GM06990 (cell line): ENCODE results near the gene PTGES2.
"Not testable (repeated sequence)": the region's sequence is repeated elsewhere in the genome, so short reads cannot be mapped to it uniquely, and the experiment has no call there.

Experiments
- DNase-seq: peaks from one replicate; pipeline ENCODE4 v3.0.0-alpha.2; 2011; ENCODE audit not compliant: insufficient read length; ENCODE audit errors: extremely low read depth
- H3K27me3 ChIP-seq: replicated peaks from 2 replicates; pipeline ENCODE4 v1.6.0; 2011; ENCODE audit warnings: low read length; ENCODE audit not compliant: control insufficient read depth, insufficient read depth
- H3K36me3 ChIP-seq: 2 replicates; pipeline ENCODE4 v1.5.1; 2011; ENCODE audit warnings: low read length; ENCODE audit not compliant: control insufficient read depth, insufficient read depth
- H3K4me3 ChIP-seq: replicated peaks from 2 replicates; pipeline ENCODE4 v1.5.1; 2011; ENCODE audit warnings: low read depth, mild to moderate bottlenecking, control low read depth, low read length
- TF ChIP-seq, protein P1 (sequence below): IDR thresholded peaks from 2 replicates; pipeline ENCODE4 v1.5.1; 2011; ENCODE audit warnings: low read length, control low read depth, mild to moderate bottlenecking, inconsistent platforms; ENCODE audit not compliant: insufficient read depth, poor library complexity, severe bottlenecking

Gene PTGES2

DNA sequence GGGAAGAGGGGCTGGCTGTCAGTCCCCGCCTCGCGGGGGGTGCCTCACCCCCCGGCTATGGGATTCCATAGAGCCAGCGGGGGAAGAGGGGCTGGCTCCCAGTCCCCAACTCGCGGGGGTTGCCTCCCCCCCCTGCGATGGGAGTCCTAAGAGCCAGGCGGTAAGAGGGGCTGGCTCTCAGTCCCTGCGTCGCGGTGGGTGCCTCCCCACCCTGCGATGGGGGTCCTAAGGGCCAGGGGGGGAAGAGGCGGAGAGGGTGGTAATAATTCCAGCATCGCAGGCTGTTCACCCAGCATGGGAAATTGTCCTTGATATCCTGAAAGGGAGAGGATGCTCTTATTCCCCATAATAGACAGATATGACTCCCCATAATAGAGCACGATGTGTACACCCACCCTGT, 12.1 kb upstream of the PTGES2 start:
- TF ChIP-seq, protein P1, sequence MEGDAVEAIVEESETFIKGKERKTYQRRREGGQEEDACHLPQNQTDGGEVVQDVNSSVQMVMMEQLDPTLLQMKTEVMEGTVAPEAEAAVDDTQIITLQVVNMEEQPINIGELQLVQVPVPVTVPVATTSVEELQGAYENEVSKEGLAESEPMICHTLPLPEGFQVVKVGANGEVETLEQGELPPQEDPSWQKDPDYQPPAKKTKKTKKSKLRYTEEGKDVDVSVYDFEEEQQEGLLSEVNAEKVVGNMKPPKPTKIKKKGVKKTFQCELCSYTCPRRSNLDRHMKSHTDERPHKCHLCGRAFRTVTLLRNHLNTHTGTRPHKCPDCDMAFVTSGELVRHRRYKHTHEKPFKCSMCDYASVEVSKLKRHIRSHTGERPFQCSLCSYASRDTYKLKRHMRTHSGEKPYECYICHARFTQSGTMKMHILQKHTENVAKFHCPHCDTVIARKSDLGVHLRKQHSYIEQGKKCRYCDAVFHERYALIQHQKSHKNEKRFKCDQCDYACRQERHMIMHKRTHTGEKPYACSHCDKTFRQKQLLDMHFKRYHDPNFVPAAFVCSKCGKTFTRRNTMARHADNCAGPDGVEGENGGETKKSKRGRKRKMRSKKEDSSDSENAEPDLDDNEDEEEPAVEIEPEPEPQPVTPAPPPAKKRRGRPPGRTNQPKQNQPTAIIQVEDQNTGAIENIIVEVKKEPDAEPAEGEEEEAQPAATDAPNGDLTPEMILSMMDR, result no peak
- Histone ChIP-seq H3K4me3 (no peak overlapping the region), H3K27me3 (no peaks in the 10 kb centered on the region), H3K36me3 (no peaks in the 10 kb centered on the region)
- no peak for DNase-seq

DNA sequence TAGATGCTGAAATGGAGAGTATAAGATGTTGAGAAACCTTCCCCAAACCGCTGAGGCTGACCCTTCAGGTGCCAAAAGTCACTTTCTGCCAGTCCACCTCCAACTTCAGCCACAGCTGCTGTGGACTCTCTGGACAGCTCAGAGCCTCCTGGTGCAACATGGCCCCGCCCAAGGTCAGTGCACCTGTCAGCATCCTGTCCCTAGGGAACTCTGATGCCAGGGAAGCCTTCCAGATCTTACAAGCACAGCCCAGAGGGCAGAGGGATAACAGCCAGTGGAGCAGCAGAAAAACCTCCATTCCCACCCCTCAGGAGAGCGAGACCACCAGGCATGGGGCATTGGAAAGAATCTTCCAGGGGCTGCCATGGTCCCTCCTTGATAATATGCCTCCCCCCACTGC, 10.5 kb upstream of the PTGES2 start:
- no peaks in the 10 kb centered on the region for H3K27me3 ChIP-seq
- TF ChIP-seq, protein P1, result no peak
- H3K36me3 ChIP-seq, result no peaks in the 10 kb centered on the region
- H3K4me3 ChIP-seq, result no peak overlapping the region
- no peak for DNase-seq

DNA sequence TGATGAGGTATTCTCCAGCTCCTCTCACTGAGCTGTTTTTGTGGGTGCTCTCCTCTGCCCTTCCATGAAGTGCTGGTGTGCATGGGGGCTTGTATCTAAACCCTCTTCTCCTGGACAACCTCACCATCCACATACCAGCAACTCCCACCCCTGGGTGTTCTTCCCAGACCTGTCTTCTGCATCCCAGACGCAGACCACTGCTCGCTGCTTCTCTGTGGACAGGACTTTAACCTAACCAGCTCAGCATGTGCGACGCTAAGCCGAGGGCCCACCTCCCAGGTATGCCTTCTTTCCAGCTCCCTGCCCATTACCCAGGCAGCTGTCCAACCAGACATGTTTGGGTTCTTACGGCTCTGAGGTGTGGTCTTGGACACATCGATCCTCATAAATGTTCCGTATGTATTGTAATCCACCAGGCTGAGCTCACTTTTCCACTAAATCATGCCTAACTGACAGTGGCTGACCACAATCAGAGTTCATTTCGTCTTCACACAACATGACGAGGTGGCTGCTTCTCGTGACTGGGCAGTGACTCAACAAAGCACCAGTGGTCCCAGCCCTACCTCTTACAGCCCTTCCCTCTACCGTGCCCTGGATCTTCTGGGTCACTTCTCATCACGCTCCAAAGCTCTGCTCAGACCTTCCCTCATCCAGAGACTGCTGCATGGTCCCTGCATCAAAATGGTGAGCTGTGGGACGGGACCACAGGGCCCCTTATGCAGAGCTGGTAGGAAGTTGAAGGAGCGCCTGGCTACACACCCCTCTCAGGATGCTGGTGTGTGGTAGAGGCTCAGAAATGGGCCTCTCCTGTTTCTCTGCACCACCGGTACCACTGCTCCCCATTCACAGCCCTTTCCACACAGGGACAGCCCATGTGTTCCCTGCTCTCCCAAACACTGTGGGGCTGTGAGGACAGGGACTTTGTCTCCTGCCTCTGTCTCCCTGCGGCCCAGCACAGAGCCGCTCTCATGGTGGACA, 9.6 kb upstream of the PTGES2 start:
- TF ChIP-seq, protein P1, result no peak
- Histone ChIP-seq H3K36me3 (no peaks in the 10 kb centered on the region), H3K4me3 (no peak overlapping the region), H3K27me3 (no peaks in the 10 kb centered on the region)
- DNase-seq, result no peak

DNA sequence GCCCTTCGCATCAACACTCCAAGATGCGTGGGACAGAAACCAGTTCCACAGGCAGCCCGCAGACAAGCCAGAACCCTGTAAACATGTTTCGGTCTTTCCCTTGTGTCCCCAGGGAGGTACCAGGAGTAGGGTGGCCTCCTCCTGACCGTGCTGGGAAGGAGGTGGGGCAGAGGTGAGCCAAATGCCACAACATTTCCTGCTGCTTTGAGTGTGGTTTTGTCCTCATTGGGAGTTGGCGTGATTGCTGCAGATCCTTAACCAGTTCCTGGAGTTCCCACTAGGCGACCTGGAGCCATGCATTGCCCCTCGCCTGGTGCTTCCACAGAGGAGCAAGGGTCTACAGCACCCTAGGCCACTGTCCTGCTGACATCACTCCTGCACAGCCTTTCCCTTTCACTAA, 8.0 kb upstream of the PTGES2 start:
- DNase-seq, H3K4me3 ChIP-seq, H3K36me3 ChIP-seq, H3K27me3 ChIP-seq: not testable (repeated sequence)

DNA sequence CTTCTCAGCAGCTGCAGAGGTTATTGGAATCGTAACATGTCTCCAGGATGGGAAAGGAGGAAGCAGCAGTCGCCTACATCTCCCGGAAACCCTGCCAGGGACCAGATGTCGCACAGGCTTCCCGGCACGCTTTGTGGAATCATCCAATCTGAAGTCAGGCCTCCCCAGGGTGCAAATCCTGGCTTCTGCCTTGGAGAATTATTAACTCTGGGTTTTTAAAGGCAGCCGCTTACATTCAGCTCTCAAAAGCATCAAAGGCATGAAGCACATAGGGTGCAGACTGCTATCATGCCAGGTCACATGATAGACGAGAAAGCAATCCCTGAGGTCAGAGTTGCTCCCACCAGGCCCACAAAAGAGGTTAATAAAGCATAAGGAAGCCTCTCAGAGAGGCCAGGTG, 4.6 kb upstream of the PTGES2 start:
- H3K4me3 ChIP-seq, H3K27me3 ChIP-seq, DNase-seq, H3K36me3 ChIP-seq: not testable (repeated sequence)

DNA sequence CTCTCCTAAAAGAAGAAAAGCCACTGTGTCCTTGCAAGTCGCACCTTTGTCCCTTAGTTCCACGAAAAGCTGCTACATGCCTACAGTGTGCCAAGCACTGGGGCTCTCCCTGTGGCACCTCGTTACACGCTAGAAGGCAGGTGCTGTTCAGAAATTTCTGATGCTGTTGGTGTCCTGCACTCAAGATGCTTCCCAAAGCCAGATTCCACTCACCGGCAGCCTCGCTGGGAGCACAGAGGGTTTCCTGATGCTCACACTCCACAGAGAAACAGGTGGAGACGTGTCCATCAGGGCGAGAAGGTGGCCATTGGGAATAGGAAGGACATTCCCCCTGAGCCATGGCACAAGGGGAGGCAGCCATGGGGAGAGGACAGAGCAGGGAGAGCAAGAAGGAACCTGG, 3.8 kb upstream of the PTGES2 start:
- not testable (repeated sequence) for H3K36me3 ChIP-seq, H3K27me3 ChIP-seq, H3K4me3 ChIP-seq, DNase-seq

DNA sequence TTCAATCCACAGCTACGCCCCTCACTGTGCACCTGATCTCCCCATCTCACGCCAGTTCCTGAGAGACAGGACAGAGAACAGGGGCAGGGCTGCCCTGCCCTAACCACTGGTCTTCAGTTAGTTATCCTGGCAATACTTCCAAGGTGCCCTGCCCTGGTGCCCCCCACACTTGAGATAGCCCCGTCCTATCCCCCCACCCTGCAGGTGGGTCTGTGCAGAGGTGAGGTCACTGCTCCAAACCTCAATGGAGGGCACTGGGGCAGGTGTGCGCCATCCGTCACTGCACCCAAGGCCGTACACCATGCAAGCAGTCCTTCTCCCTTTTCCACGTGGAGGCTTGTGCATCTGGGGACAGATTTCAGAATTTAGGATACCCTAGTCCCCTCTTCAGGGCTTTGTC, 3.1 kb upstream of the PTGES2 start:
- not testable (repeated sequence) for DNase-seq, H3K27me3 ChIP-seq, H3K36me3 ChIP-seq, H3K4me3 ChIP-seq

DNA sequence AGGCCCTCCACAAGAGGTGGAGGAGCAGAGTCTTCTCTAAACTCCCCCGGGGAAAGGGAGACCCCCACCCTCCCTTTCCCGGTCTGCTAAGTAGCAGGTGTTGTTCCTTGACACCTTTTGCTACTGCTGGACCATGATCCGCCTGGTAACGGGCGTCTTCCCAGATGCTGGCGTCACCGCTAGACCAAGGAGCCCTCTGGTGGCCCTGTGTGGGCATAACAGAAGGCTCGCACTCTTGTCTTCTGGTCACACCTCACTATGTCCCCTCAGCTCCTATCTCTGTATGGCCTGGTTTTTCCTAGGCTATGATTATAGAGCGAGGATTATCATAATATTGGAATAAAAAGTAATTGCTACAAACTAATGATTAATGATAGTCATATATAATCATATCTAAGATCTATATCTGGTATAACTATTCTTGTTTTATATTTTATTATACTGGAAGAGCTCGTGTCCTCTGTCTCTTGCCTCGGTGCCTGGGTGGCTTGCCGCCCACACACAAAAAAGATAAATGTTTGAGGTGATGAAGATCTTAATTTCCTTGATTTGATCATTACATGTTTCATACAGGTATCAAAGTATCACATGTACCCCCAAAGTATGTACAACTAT, 2.6 kb upstream of the PTGES2 start:
- not testable (repeated sequence) for DNase-seq, H3K27me3 ChIP-seq, H3K36me3 ChIP-seq, H3K4me3 ChIP-seq
